ENCODE data around the gene CHST8.
"Not testable (repeated sequence)": the region's sequence is repeated elsewhere in the genome, so short reads cannot be mapped to it uniquely, and the experiment has no call there.

The CHST8 gene

GRCh38 chr19:33621811-33622504 is at the start of gene CHST8:
TSS of gene CHST8 (plus strand) at chr19:33621953. CDS start at chr19:33689262, 67,309 bp downstream.
- DNase-seq, result peak; percentile 38 to 76

GRCh38 chr19:33572929-33573328 is 48.8 kb upstream of the CHST8 start:
- no peak for DNase-seq

- no peak for DNase-seq
These were observed 46.9 kb upstream of the CHST8 start for GRCh38 chr19:33574824-33575223.

- no peak for DNase-seq
These were observed 43.1 kb upstream of the CHST8 start for GRCh38 chr19:33578697-33579096.

GRCh38 chr19:33580026-33580644 is 41.6 kb upstream of the CHST8 start:
- DNase-seq, result peak; percentile 77 to 86

- DNase-seq, result peak in 1 of 2 experiments; percentile 77
These were observed 41.1 kb upstream of the CHST8 start for GRCh38 chr19:33580645-33581037.

- no peak for DNase-seq
These were observed 38.8 kb upstream of the CHST8 start for GRCh38 chr19:33582914-33583313.

- no peak for DNase-seq
These were observed 34.6 kb upstream of the CHST8 start for GRCh38 chr19:33587150-33587549.

GRCh38 chr19:33590224-33590623 is 31.5 kb upstream of the CHST8 start:
- no peak for DNase-seq

GRCh38 chr19:33595783-33596182 is 26.0 kb upstream of the CHST8 start:
- no peak for DNase-seq

- DNase-seq, result no peak
These were observed 20.2 kb upstream of the CHST8 start for GRCh38 chr19:33601583-33601982.

- no peak for DNase-seq
These were observed 19.1 kb upstream of the CHST8 start for GRCh38 chr19:33602576-33603204.

- DNase-seq, result peak; percentile 18 to 50
These were observed 18.4 kb upstream of the CHST8 start for GRCh38 chr19:33603377-33603776.

- peak; percentile 27 to 59 for DNase-seq
These were observed 17.1 kb upstream of the CHST8 start for GRCh38 chr19:33604651-33605050.

- not testable (repeated sequence) for DNase-seq
These were observed 15.9 kb upstream of the CHST8 start for GRCh38 chr19:33605803-33606295.

- no peak for DNase-seq
These were observed 15.2 kb upstream of the CHST8 start for GRCh38 chr19:33606556-33606955.

GRCh38 chr19:33609353-33609752 is 12.4 kb upstream of the CHST8 start:
- DNase-seq, result no peak

- DNase-seq, result no peak
These were observed 11.2 kb upstream of the CHST8 start for GRCh38 chr19:33610588-33610987.

- no peak for DNase-seq
These were observed 8.7 kb upstream of the CHST8 start for GRCh38 chr19:33612928-33613619.

- no peak for DNase-seq
These were observed 8.1 kb upstream of the CHST8 start for GRCh38 chr19:33613620-33614000.

GRCh38 chr19:33616346-33616745 is 5.4 kb upstream of the CHST8 start:
- DNase-seq, result no peak

- DNase-seq, result no peak
These were observed 4.9 kb upstream of the CHST8 start for GRCh38 chr19:33616857-33617256.

- DNase-seq, result not testable (repeated sequence)
These were observed 3.4 kb upstream of the CHST8 start for GRCh38 chr19:33618363-33618762.
